Activated CD4-positive, alpha-beta T cell treated with anti-CD3 and anti-CD28 coated beads, Interleukin-2, amount 10 ng/mL, durations not matched to agents 24 days and 14 days (primary cell): ENCODE measurements around the gene PCID2. TPM values are rescaled to one million over a fixed set of nuclear protein-coding genes. Genes with fewer than 3 reads are reported as not detected.

Source experiments
- DNase-seq: peaks from one replicate; pipeline ENCODE4 v3.0.0; 2022
- H3K27ac Mint-ChIP-seq: one replicate; pipeline ENCODE4 v1.8.0; 2022; ENCODE audit warnings: mild to moderate bottlenecking, mixed read lengths
- H3K27me3 Mint-ChIP-seq: one replicate; pipeline ENCODE4 v1.8.0; 2022; ENCODE audit warnings: mixed read lengths
- H3K36me3 Mint-ChIP-seq: one replicate; pipeline ENCODE4 v1.8.0; 2022; ENCODE audit warnings: low read depth, mild to moderate bottlenecking, mixed read lengths
- H3K4me1 Mint-ChIP-seq: one replicate; pipeline ENCODE4 v1.8.0; 2021; ENCODE audit warnings: mixed read lengths
- H3K4me3 Mint-ChIP-seq: one replicate; pipeline ENCODE4 v1.8.0; 2022; ENCODE audit warnings: mild to moderate bottlenecking, moderate library complexity, mixed read lengths
- H3K9me3 Mint-ChIP-seq: one replicate; pipeline ENCODE4 v1.8.0; 2021; ENCODE audit warnings: mixed read lengths
- intact Hi-C: fragments of 100-400 bp; cut with micrococcal nuclease; formaldehyde crosslinking; loops from one replicate; pipeline ENCODE4 v1.15.1; 2023
- total RNA-seq: library from RNA; stranded (reverse); gene quantifications from 2 replicates; pipeline ENCODE4 v1.2.3, GENCODE V29; 2022

PCID2 gene
- total RNA-seq, 1 donor from 2014 or later: 87.1 TPM

- H3K4me3 Mint-ChIP-seq: no peak overlapping the region
- H3K27ac Mint-ChIP-seq: no peak overlapping the region
- no peaks in the 10 kb centered on the region for H3K4me1 Mint-ChIP-seq
- no peak for DNase-seq
- no peaks in the 10 kb centered on the region for H3K36me3 Mint-ChIP-seq
- H3K9me3 Mint-ChIP-seq: no peaks in the 10 kb centered on the region
- peaks cover 18% of the 10 kb centered on the region for H3K27me3 Mint-ChIP-seq
- intact Hi-C loops: no loop called here
These were observed 69.5 kb downstream of the PCID2 start for GRCh38 chr13:113138792-113139551.

GRCh38 chr13:113137691-113138298, 70.7 kb downstream of the PCID2 start:
- H3K9me3 Mint-ChIP-seq: no peaks in the 10 kb centered on the region
- H3K27me3 Mint-ChIP-seq: peaks cover 29% of the 10 kb centered on the region
- intact Hi-C loops: no loop called here

GRCh38 chr13:113135281-113135760, 73.1 kb downstream of the PCID2 start:
- H3K27me3 Mint-ChIP-seq: peaks cover 48% of the 10 kb centered on the region
- no peak overlapping the region for H3K27ac Mint-ChIP-seq
- DNase-seq: no peak
- H3K36me3 Mint-ChIP-seq: no peaks in the 10 kb centered on the region
- H3K9me3 Mint-ChIP-seq: no peaks in the 10 kb centered on the region
- intact Hi-C loops: no loop called here
- no peak overlapping the region for H3K4me3 Mint-ChIP-seq
- H3K4me1 Mint-ChIP-seq: no peaks in the 10 kb centered on the region

More at GRCh38 chr13:113137691-113138298, 70.7 kb downstream of the PCID2 start:
- H3K36me3 Mint-ChIP-seq: no peaks in the 10 kb centered on the region
- no peak overlapping the region for H3K4me3 Mint-ChIP-seq
- no peak for DNase-seq
- no peaks in the 10 kb centered on the region for H3K4me1 Mint-ChIP-seq
- no peak overlapping the region for H3K27ac Mint-ChIP-seq

- Mint-ChIP-seq H3K4me1 (no peaks in the 10 kb centered on the region), H3K4me3 (peak overlapping the region; percentile 49), H3K9me3 (no peaks in the 10 kb centered on the region), H3K36me3 (no peaks in the 10 kb centered on the region), H3K27ac (no peak overlapping the region), H3K27me3 (peaks cover 50% of the 10 kb centered on the region)
- DNase-seq: peak; percentile 72
- intact Hi-C loops: no loop called here
These were observed 78.3 kb downstream of the PCID2 start for GRCh38 chr13:113129921-113130750.

- no peak overlapping the region for H3K27ac Mint-ChIP-seq
- no peak overlapping the region for H3K4me3 Mint-ChIP-seq
- H3K27me3 Mint-ChIP-seq: peaks cover 50% of the 10 kb centered on the region
- H3K9me3 Mint-ChIP-seq: no peaks in the 10 kb centered on the region
- H3K4me1 Mint-ChIP-seq: no peaks in the 10 kb centered on the region
- no peaks in the 10 kb centered on the region for H3K36me3 Mint-ChIP-seq
- DNase-seq: no peak
- intact Hi-C loops: no loop called here
These were observed 79.0 kb downstream of the PCID2 start for GRCh38 chr13:113129480-113129879.

Other genes with a start within 250 kb of the PCID2 start
- gene MCF2L, start 239.5 kb downstream of the PCID2 start, total RNA-seq: 0.09 and 0.38 TPM in 2 replicates
- gene F7, start 102.9 kb downstream of the PCID2 start, total RNA-seq: not detected in 2 replicates
- not detected in 2 replicates for gene F10, start 85.9 kb downstream of the PCID2 start, total RNA-seq
- not detected in 2 replicates for gene PROZ, start 50.0 kb downstream of the PCID2 start, total RNA-seq
- 88.5 and 92.5 TPM in 2 replicates for gene CUL4A, start 944 bp upstream of the PCID2 start, total RNA-seq
- gene LAMP1, start 88.6 kb upstream of the PCID2 start, total RNA-seq: 55.3 and 57.5 TPM in 2 replicates
- gene GRTP1, start 155.5 kb upstream of the PCID2 start, total RNA-seq: not detected in 2 replicates
- gene ADPRHL1, start 244.8 kb upstream of the PCID2 start, total RNA-seq: 0.62 and 0.86 TPM in 2 replicates